Measurements from ENCODE around the gene GAL3ST2.
"Not testable (repeated sequence)": the region's sequence is repeated elsewhere in the genome, so short reads cannot be mapped to it uniquely, and the experiment has no call there.

- not testable (repeated sequence) for TF ChIP-seq POLR2A, CTCF (IDR thresholded peaks at IDR 0.05)
Observed at GRCh38 chr2:241833756-241834526, 57.3 kb downstream of the GAL3ST2 start.

Measured in uterus (tissue), 2 donors.